Measurements from ENCODE around the gene LNPEP. TPM values are rescaled to one million over a fixed set of nuclear protein-coding genes. Genes with fewer than 3 reads are reported as not detected.

The LNPEP gene
- total and polyA plus RNA-seq, 10 of the 15 experiments (the other 5 are each of a cell fraction or from before 2014, with no cell fraction given) = 5.6 to 54.9 (median 25.0) TPM

GRCh38 chr5:96909435-96909834 lies 26.4 kb upstream of the LNPEP start (continued):
- TF ChIP-seq IRF5 (IDR thresholded peaks at IDR 0.05; ENCODE audit: borderline replicate concordance) = no peak

- H3K27me3 ChIP-seq (replicated peaks in 1 of 2; ENCODE audit: control insufficient read depth in 2 of 2, insufficient read depth in 2 of 2, low read length in 1 of 2) = no peaks in the 10 kb centered on the region
- 97% methylated on average over 2 of the region's 2 CpGs for WGBS (ENCODE audit: insufficient coverage, insufficient replicate concordance, low lambda C conversion rate, missing lambda C conversion rate)
- DNase-seq (ENCODE audit: low read depth, low spot score) (no peak), ATAC-seq (no peak), FAIRE-seq (no peak)
- H4K20me1 ChIP-seq (ENCODE audit: control insufficient read depth, insufficient read depth) = no peaks in the 10 kb centered on the region
- SMC1A ChIA-PET (ENCODE audit: uncharacterized antibody, unreplicated experiment) = interaction anchor here (0.7 to 2.2 kb wide), 6 partner anchors 11 to 86 kb away, joined by 3 to 6 read pairs (median 4); no protein-coding TSS in a partner anchor
- no peak overlapping the region for H3K27ac ChIP-seq (ENCODE audit: control insufficient read depth, insufficient read depth)
- in situ Hi-C loops (cut with MboI) (no loop called here), intact Hi-C loops (cut with micrococcal nuclease; ENCODE audit: unreplicated experiment) (no loop called here)
- peaks cover 0 to 15% of the 10 kb centered on the region in 2 experiments; a peak in 2 of 4 replicates for H3K36me3 ChIP-seq (ENCODE audit: control insufficient read depth in 2 of 2, insufficient read depth in 2 of 2, low read length in 1 of 2)
- BruUV-seq (replicated peaks) = no TSS peak
- no peaks in the 10 kb centered on the region for H3K9me3 ChIP-seq (replicated peaks; ENCODE audit: control insufficient read depth, insufficient read depth, low read length)
- no peak for TF ChIP-seq CEBPB (IDR thresholded peaks at IDR 0.05; ENCODE audit: borderline replicate concordance in 1 of 2, low read depth in 2 of 2, low read length in 2 of 2)
- no peak overlapping the region for H3K9ac ChIP-seq (ENCODE audit: control insufficient read depth, insufficient read depth, low read length)
- no peaks in the 10 kb centered on the region for H3K4me1 ChIP-seq (ENCODE audit: control insufficient read depth, insufficient read depth, low read length)
- H3K79me2 ChIP-seq (ENCODE audit: control insufficient read depth, insufficient read depth, low read length) = no peaks in the 10 kb centered on the region
- H2AFZ ChIP-seq (ENCODE audit: control insufficient read depth, low read depth, low read length) = no peak overlapping the region
- RAD21 ChIA-PET (ENCODE audit: unreplicated experiment) = interaction anchor here (1.3 kb wide), 1 partner anchor 14 kb away, joined by 4 read pairs; no protein-coding TSS in a partner anchor
- no peak overlapping the region for H3K4me3 ChIP-seq
- CTCF ChIA-PET = interaction anchor here (1.3 to 3.1 kb wide), 4 partner anchors 10 to 252 kb away, joined by 3 to 12 read pairs (median 9); no protein-coding TSS in a partner anchor
- POLR2A ChIA-PET = interaction anchor here (0.5 kb wide), 1 partner anchor 39 kb away, joined by 4 read pairs; no protein-coding TSS in a partner anchor
- H3K4me2 ChIP-seq (ENCODE audit: control insufficient read depth, insufficient read depth) = no peak overlapping the region
Measured at GRCh38 chr5:96911139-96911538, 24.7 kb upstream of the LNPEP start.

DNA sequence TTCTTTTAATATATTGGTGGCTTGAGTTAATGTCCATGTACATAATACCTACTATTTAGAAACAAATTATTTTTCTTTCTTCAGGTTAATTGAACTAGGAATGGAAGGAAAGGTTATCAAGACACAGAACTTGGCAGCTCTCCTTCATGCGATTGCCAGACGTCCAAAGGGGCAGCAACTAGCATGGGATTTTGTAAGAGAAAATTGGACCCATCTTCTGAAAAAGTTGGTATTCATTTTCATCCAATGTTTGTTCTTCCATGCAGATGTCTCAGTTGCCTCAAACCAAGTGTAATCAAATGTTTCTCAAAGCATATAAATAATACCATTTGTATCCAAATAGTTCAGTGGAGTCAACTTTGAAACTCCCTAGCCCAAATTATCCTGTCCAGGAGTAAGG lies 22.6 kb upstream of the LNPEP start:
- Histone ChIP-seq H3K79me2 (ENCODE audit: control insufficient read depth, insufficient read depth, low read length) (no peaks in the 10 kb centered on the region; the same call in 1 of the 2 replicates), H3K36me3 (ENCODE audit: control insufficient read depth in 2 of 2, insufficient read depth in 2 of 2, low read length in 1 of 2) (peaks cover 2 to 25% of the 10 kb centered on the region in 2 experiments; a peak in 3 of 4 replicates), H2AFZ (ENCODE audit: control insufficient read depth, low read depth, low read length) (no peak overlapping the region), H4K20me1 (ENCODE audit: control insufficient read depth, insufficient read depth) (no peaks in the 10 kb centered on the region), H3K4me2 (ENCODE audit: control insufficient read depth, insufficient read depth) (no peak overlapping the region), H3K4me1 (ENCODE audit: control insufficient read depth, insufficient read depth, low read length) (no peaks in the 10 kb centered on the region), H3K9ac (ENCODE audit: control insufficient read depth, insufficient read depth, low read length) (no peak overlapping the region), H3K27me3 (replicated peaks in 1 of 2; ENCODE audit: control insufficient read depth in 2 of 2, insufficient read depth in 2 of 2, low read length in 1 of 2) (no peaks in the 10 kb centered on the region), H3K4me3 (no peak overlapping the region), H3K27ac (ENCODE audit: control insufficient read depth, insufficient read depth) (no peak overlapping the region), H3K9me3 (replicated peaks; ENCODE audit: control insufficient read depth, insufficient read depth, low read length) (no peaks in the 10 kb centered on the region)
- 94% methylated on average over 2 of the region's 2 CpGs for WGBS (ENCODE audit: insufficient coverage, insufficient replicate concordance, low lambda C conversion rate, missing lambda C conversion rate)
- ChIA-PET POLR2A (interaction anchor here (0.6 to 0.8 kb wide), 2 partner anchors 27 to 133 kb away, joined by 3 to 6 read pairs; no protein-coding TSS in a partner anchor), SMC1A (ENCODE audit: uncharacterized antibody, unreplicated experiment) (interaction anchor here (0.6 to 1.0 kb wide), 3 partner anchors 48 to 217 kb away, joined by 3 read pairs; no protein-coding TSS in a partner anchor), CTCF (no interaction called here), RAD21 (ENCODE audit: unreplicated experiment) (no interaction called here)
- no peak for FAIRE-seq
- in situ Hi-C loops (cut with MboI) (no loop called here), intact Hi-C loops (cut with micrococcal nuclease; ENCODE audit: unreplicated experiment) (no loop called here)
- no TSS peak for BruUV-seq (replicated peaks)
- no peak for ATAC-seq
- DNase-seq (ENCODE audit: low read depth, low spot score) = no peak
- TF ChIP-seq NR2C2 (IDR thresholded peaks at IDR 0.05; ENCODE audit: borderline replicate concordance, control insufficient read depth, insufficient read length, low read depth) (no peak), ZNF622 (IDR thresholded peaks at IDR 0.05) (no peak), MYC (IDR thresholded peaks at IDR 0.05; ENCODE audit: insufficient read depth, insufficient read length, insufficient replicate concordance, low read length, severe bottlenecking) (no peak), SREBF1 (IDR thresholded peaks at IDR 0.05; ENCODE audit: low read length) (no peak)
- TF ChIP-seq, protein P1, sequence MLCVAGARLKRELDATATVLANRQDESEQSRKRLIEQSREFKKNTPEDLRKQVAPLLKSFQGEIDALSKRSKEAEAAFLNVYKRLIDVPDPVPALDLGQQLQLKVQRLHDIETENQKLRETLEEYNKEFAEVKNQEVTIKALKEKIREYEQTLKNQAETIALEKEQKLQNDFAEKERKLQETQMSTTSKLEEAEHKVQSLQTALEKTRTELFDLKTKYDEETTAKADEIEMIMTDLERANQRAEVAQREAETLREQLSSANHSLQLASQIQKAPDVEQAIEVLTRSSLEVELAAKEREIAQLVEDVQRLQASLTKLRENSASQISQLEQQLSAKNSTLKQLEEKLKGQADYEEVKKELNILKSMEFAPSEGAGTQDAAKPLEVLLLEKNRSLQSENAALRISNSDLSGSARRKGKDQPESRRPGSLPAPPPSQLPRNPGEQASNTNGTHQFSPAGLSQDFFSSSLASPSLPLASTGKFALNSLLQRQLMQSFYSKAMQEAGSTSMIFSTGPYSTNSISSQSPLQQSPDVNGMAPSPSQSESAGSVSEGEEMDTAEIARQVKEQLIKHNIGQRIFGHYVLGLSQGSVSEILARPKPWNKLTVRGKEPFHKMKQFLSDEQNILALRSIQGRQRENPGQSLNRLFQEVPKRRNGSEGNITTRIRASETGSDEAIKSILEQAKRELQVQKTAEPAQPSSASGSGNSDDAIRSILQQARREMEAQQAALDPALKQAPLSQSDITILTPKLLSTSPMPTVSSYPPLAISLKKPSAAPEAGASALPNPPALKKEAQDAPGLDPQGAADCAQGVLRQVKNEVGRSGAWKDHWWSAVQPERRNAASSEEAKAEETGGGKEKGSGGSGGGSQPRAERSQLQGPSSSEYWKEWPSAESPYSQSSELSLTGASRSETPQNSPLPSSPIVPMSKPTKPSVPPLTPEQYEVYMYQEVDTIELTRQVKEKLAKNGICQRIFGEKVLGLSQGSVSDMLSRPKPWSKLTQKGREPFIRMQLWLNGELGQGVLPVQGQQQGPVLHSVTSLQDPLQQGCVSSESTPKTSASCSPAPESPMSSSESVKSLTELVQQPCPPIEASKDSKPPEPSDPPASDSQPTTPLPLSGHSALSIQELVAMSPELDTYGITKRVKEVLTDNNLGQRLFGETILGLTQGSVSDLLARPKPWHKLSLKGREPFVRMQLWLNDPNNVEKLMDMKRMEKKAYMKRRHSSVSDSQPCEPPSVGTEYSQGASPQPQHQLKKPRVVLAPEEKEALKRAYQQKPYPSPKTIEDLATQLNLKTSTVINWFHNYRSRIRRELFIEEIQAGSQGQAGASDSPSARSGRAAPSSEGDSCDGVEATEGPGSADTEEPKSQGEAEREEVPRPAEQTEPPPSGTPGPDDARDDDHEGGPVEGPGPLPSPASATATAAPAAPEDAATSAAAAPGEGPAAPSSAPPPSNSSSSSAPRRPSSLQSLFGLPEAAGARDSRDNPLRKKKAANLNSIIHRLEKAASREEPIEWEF (IDR thresholded peaks at IDR 0.05; ENCODE audit: insufficient replicate concordance, low read depth, low read length) = no peak

All from GM12878 (cell line).